Measurements from ENCODE around the gene MARCHF7.

GRCh38 chr2:159711562-159712142 lies 654 bp upstream of the MARCHF7 start:
- TF ChIP-seq EZH2 (conservative IDR thresholded peaks at IDR 0.05; ENCODE audit: low read depth, low read length) = no peak
- TF ChIP-seq SKIL (CRISPR knock-in tag; IDR thresholded peaks at IDR 0.05; ENCODE audit: borderline replicate concordance) = no peak
- TF ChIP-seq ZBTB34 (CRISPR knock-in tag; IDR thresholded peaks at IDR 0.05) = no peak
- TF ChIP-seq RAD51 (IDR thresholded peaks at IDR 0.05; ENCODE audit: borderline replicate concordance) = no peak
- no peak for TF ChIP-seq SP1 (IDR thresholded peaks at IDR 0.05)
- TF ChIP-seq SP1 (CRISPR knock-in tag; IDR thresholded peaks at IDR 0.05) = no peak
- TF ChIP-seq MAZ (IDR thresholded peaks at IDR 0.05; ENCODE audit: borderline replicate concordance, low read depth, low read length) = no peak
- no peak for TF ChIP-seq MAZ (CRISPR knock-in tag; IDR thresholded peaks at IDR 0.05; ENCODE audit: low read depth)
- TF ChIP-seq HNRNPLL (IDR thresholded peaks at IDR 0.05; ENCODE audit: low read depth, low read length, poor library complexity, severe bottlenecking) = no peak
- TF ChIP-seq CHD2 (IDR thresholded peaks at IDR 0.05; ENCODE audit: low read depth, low read length) = no peak
- TF ChIP-seq ZNF766 (CRISPR knock-in tag; IDR thresholded peaks at IDR 0.05; ENCODE audit: borderline replicate concordance) = no peak
- TF ChIP-seq CTCF (CRISPR knock-in tag; IDR thresholded peaks at IDR 0.05) = no peak
- no peak for TF ChIP-seq BHLHE40 (IDR thresholded peaks at IDR 0.05; ENCODE audit: low read length)
- no peak for TF ChIP-seq GLMP (CRISPR knock-in tag; IDR thresholded peaks at IDR 0.05; ENCODE audit: borderline replicate concordance)
